ENCODE results near the gene DPH7.

DPH7 gene

GRCh38 chr9:137613259-137613658 is 34.5 kb upstream of the DPH7 start:
- H2AFZ ChIP-seq (ENCODE audit: insufficient read depth, low read length, poor library complexity) = peak overlapping the region; percentile 52
- H3K23ac ChIP-seq (ENCODE audit: low read length) = no peak overlapping the region
- no peak overlapping the region for H3K4me3 ChIP-seq (ENCODE audit: low read depth, low read length)
- H2BK5ac ChIP-seq (ENCODE audit: low read depth, low read length, poor library complexity) = peak overlapping the region; percentile 24
- peak overlapping the region; percentile 71 for H3K27ac ChIP-seq (ENCODE audit: low read depth, low read length)
- H3K27me3 ChIP-seq (ENCODE audit: insufficient read depth, low read length) = no peaks in the 10 kb centered on the region
- no peak for DNase-seq
- no CpG with 5 or more reads among the region's 5 CpGs for WGBS (ENCODE audit: extremely low coverage, insufficient coverage, insufficient read length)
- H3K18ac ChIP-seq (ENCODE audit: low read length) = peak overlapping the region; percentile 11
- H4K12ac ChIP-seq (ENCODE audit: low read depth, low read length) = peak overlapping the region; percentile 52
- peaks cover 6% of the 10 kb centered on the region for H3K79me2 ChIP-seq (ENCODE audit: control insufficient read depth, insufficient read depth, low read length, poor library complexity)
- H2AK5ac ChIP-seq (ENCODE audit: low read length) = peak overlapping the region; percentile 75
- H3K9me3 ChIP-seq (ENCODE audit: insufficient read depth, low read depth, low read length) = peaks cover 1% of the 10 kb centered on the region
- peak overlapping the region; percentile 4 for H3K4ac ChIP-seq (ENCODE audit: low read depth, low read length)
- peak overlapping the region; percentile 20 for H2BK12ac ChIP-seq (ENCODE audit: low read length)
- H3K4me2 ChIP-seq (ENCODE audit: low read length) = no peak overlapping the region
- H4K91ac ChIP-seq (ENCODE audit: low read depth, low read length) = peak overlapping the region; percentile 92
- peaks cover 23 to 29% of the 10 kb centered on the region in 2 experiments for H3K4me1 ChIP-seq (ENCODE audit: control insufficient read depth in 1 of 2, insufficient read depth in 2 of 2, low read length in 2 of 2)
- H3K9ac ChIP-seq (ENCODE audit: low read length) = no peak overlapping the region
- peaks cover 33% of the 10 kb centered on the region in 2 experiments for H3K36me3 ChIP-seq (ENCODE audit: control insufficient read depth in 1 of 2, insufficient read depth in 2 of 2, low read length in 2 of 2)
- peak overlapping the region; percentile 78 for H4K8ac ChIP-seq (ENCODE audit: low read depth, low read length)
- peak overlapping the region; percentile 50 for H2BK120ac ChIP-seq (ENCODE audit: insufficient read depth, low read length, poor library complexity)
- H3K79me1 ChIP-seq (ENCODE audit: low read length) = peaks cover 23% of the 10 kb centered on the region
- H3K14ac ChIP-seq (ENCODE audit: low read length) = peak overlapping the region; percentile 54

DNA sequence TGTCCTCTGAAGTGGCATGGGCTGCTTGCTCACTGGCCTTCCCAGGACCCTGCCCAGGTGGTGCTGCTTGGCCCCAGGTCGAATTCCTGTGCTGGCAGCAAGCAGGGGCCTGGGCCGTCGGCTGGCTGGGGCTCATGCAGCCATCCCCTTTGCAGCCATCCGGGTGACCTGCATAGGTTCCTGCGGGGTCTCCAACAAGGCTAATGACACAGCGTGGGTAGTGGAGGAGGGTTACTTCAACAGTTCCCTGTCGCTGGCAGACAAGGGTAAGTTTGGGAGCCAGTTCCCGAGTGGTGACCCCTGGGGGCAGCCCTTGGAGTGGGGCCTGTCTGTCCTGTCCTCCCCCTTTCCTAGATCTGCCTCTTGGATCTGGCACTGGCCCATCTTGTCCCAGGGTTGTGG is 34.0 kb upstream of the DPH7 start:
- peaks cover 23 to 26% of the 10 kb centered on the region in 2 experiments for H3K4me1 ChIP-seq (ENCODE audit: control insufficient read depth in 1 of 2, insufficient read depth in 2 of 2, low read length in 2 of 2)
- peak overlapping the region; percentile 4 for H3K4ac ChIP-seq (ENCODE audit: low read depth, low read length)
- peak overlapping the region; percentile 11 for H3K18ac ChIP-seq (ENCODE audit: low read length)
- no peak overlapping the region for H3K23ac ChIP-seq (ENCODE audit: low read length)
- peak overlapping the region; percentile 24 for H2BK5ac ChIP-seq (ENCODE audit: low read depth, low read length, poor library complexity)
- H2AFZ ChIP-seq (ENCODE audit: insufficient read depth, low read length, poor library complexity) = peak overlapping the region; percentile 52
- no peak overlapping the region for H3K4me3 ChIP-seq (ENCODE audit: low read depth, low read length)
- peak overlapping the region; percentile 54 for H3K14ac ChIP-seq (ENCODE audit: low read length)
- H2AK5ac ChIP-seq (ENCODE audit: low read length) = peak overlapping the region; percentile 75
- peak overlapping the region; percentile 37 for H4K12ac ChIP-seq (ENCODE audit: low read depth, low read length)
- peaks cover 1% of the 10 kb centered on the region for H3K9me3 ChIP-seq (ENCODE audit: insufficient read depth, low read depth, low read length)
- peak overlapping the region; percentile 50 for H2BK120ac ChIP-seq (ENCODE audit: insufficient read depth, low read length, poor library complexity)
- no CpG with 5 or more reads among the region's 8 CpGs for WGBS (ENCODE audit: extremely low coverage, insufficient coverage, insufficient read length)
- peak overlapping the region; percentile 38 for H3K4me2 ChIP-seq (ENCODE audit: low read length)
- peak overlapping the region; percentile 20 for H2BK12ac ChIP-seq (ENCODE audit: low read length)
- H3K79me2 ChIP-seq (ENCODE audit: control insufficient read depth, insufficient read depth, low read length, poor library complexity) = peaks cover 2% of the 10 kb centered on the region
- peak in 1 of 2 donors; percentile 17 for DNase-seq
- H3K79me1 ChIP-seq (ENCODE audit: low read length) = peaks cover 20% of the 10 kb centered on the region
- peak overlapping the region; percentile 71 for H3K27ac ChIP-seq (ENCODE audit: low read depth, low read length)
- peaks cover 33% of the 10 kb centered on the region in 2 experiments for H3K36me3 ChIP-seq (ENCODE audit: control insufficient read depth in 1 of 2, insufficient read depth in 2 of 2, low read length in 2 of 2)
- peak overlapping the region; percentile 92 for H4K91ac ChIP-seq (ENCODE audit: low read depth, low read length)
- H4K8ac ChIP-seq (ENCODE audit: low read depth, low read length) = peak overlapping the region; percentile 78
- H3K9ac ChIP-seq (ENCODE audit: low read length) = no peak overlapping the region
- H3K27me3 ChIP-seq (ENCODE audit: insufficient read depth, low read length) = no peaks in the 10 kb centered on the region

DNA sequence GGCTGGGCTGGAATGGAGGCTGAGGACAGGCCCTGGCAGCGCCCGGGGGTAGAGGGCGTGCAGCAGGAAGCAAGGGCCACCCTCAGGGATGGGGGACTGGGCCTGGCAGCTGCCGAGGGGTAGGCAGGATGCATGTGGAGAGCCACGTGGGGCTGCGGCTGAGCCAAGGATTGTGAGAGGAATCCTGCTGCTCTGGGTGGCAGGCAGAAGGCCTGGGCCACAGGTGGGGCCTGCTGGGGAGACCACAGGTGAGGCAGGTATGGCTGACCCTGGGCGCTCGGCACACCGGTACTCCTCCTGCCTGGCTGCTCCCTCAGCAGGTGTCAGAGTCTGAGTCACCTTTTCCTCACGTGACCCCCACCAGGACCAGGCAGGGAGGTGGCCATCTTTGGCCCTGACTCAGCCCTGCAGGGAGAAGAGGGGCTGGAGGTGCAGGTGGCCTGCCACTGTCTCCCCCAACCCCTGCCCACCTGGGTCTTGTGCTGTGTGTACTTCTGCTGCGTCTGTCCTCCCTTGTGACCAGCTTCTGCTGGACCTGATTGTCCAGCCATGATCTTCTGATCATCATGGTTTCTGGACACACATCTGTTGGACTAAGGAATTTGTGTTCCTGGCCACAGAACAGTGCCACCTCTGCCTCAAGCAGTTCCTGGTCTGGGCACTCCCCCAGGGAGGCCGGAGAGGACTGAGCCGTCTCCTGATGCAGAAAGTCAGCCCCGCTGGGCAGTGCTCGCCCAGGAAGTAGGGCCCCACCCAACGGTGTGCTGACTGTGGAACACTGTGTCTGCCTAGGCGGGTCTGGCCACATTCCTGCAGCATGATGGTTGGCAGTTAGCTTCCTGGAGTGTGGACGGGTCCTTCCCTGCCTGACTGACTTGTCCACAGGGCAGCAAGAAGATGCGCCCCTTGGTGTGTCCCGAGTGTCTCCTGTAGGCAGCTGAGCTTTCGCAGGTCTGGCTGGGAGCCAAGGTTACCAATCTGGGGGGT is 33.2 kb upstream of the DPH7 start:
- WGBS (ENCODE audit: extremely low coverage, insufficient coverage, insufficient read length) = no CpG with 5 or more reads among the region's 21 CpGs
- Histone ChIP-seq H3K4me3 (ENCODE audit: low read depth, low read length) (no peak overlapping the region), H3K18ac (ENCODE audit: low read length) (peak overlapping the region; percentile 63), H3K79me2 (ENCODE audit: control insufficient read depth, insufficient read depth, low read length, poor library complexity) (peaks cover 2% of the 10 kb centered on the region), H2AFZ (ENCODE audit: insufficient read depth, low read length, poor library complexity) (peak overlapping the region; percentile 52), H3K36me3 (ENCODE audit: control insufficient read depth in 1 of 2, insufficient read depth in 2 of 2, low read length in 2 of 2) (peaks cover 33% of the 10 kb centered on the region in 2 experiments), H3K27me3 (ENCODE audit: insufficient read depth, low read length) (no peaks in the 10 kb centered on the region), H2BK5ac (ENCODE audit: low read depth, low read length, poor library complexity) (peak overlapping the region; percentile 67), H4K8ac (ENCODE audit: low read depth, low read length) (peak overlapping the region; percentile 78), H2BK120ac (ENCODE audit: insufficient read depth, low read length, poor library complexity) (peak overlapping the region; percentile 62), H3K9me3 (ENCODE audit: insufficient read depth, low read depth, low read length) (peaks cover 1% of the 10 kb centered on the region), H2BK12ac (ENCODE audit: low read length) (peak overlapping the region; percentile 61), H3K4ac (ENCODE audit: low read depth, low read length) (peak overlapping the region; percentile 14), H3K9ac (ENCODE audit: low read length) (no peak overlapping the region), H3K27ac (ENCODE audit: low read depth, low read length) (peak overlapping the region; percentile 93), H3K23ac (ENCODE audit: low read length) (no peak overlapping the region), H4K91ac (ENCODE audit: low read depth, low read length) (peak overlapping the region; percentile 92), H3K4me1 (ENCODE audit: control insufficient read depth in 1 of 2, insufficient read depth in 2 of 2, low read length in 2 of 2) (peaks cover 20 to 23% of the 10 kb centered on the region in 2 experiments), H3K14ac (ENCODE audit: low read length) (peak overlapping the region; percentile 72), H3K4me2 (ENCODE audit: low read length) (peak overlapping the region; percentile 38), H4K12ac (ENCODE audit: low read depth, low read length) (peak overlapping the region; percentile 37), H2AK5ac (ENCODE audit: low read length) (peak overlapping the region; percentile 75), H3K79me1 (ENCODE audit: low read length) (peaks cover 20% of the 10 kb centered on the region)
- DNase-seq = peak; percentile 97 to 98

DNA sequence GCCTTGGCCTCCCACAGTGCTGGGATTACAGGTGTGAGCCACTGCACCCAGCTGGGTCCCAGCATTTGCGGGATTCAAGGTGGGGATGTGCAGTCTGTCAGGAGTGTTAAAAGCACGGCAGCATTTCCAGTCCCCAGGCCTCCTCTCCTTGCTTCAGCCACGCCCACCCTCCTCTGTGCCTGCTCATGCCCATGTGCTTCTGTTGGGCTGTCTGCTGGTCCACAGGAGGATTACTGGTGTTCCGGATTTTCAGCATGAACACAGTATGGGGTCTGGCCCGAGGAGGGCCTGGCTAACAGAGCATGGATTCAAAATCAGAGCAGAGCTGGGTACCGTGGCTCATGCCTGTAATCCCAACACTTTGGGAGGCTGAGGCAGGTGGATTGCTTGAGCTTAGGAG is 32.2 kb upstream of the DPH7 start:
- Histone ChIP-seq H3K79me1 (ENCODE audit: low read length) (peaks cover 21% of the 10 kb centered on the region), H3K4ac (ENCODE audit: low read depth, low read length) (no peak overlapping the region), H3K4me1 (ENCODE audit: control insufficient read depth in 1 of 2, insufficient read depth in 2 of 2, low read length in 2 of 2) (peaks cover 30 to 32% of the 10 kb centered on the region in 2 experiments), H4K12ac (ENCODE audit: low read depth, low read length) (no peak overlapping the region), H3K9me3 (ENCODE audit: insufficient read depth, low read depth, low read length) (no peaks in the 10 kb centered on the region), H3K23ac (ENCODE audit: low read length) (no peak overlapping the region), H2AK5ac (ENCODE audit: low read length) (no peak overlapping the region), H4K8ac (ENCODE audit: low read depth, low read length) (no peak overlapping the region), H3K18ac (ENCODE audit: low read length) (peak overlapping the region; percentile 4), H2AFZ (ENCODE audit: insufficient read depth, low read length, poor library complexity) (no peak overlapping the region), H4K91ac (ENCODE audit: low read depth, low read length) (no peak overlapping the region), H3K4me2 (ENCODE audit: low read length) (no peak overlapping the region), H3K36me3 (ENCODE audit: control insufficient read depth in 1 of 2, insufficient read depth in 2 of 2, low read length in 2 of 2) (peaks cover 26 to 27% of the 10 kb centered on the region in 2 experiments), H3K27me3 (ENCODE audit: insufficient read depth, low read length) (no peaks in the 10 kb centered on the region), H3K9ac (ENCODE audit: low read length) (no peak overlapping the region), H2BK120ac (ENCODE audit: insufficient read depth, low read length, poor library complexity) (peak overlapping the region; percentile 20), H3K79me2 (ENCODE audit: control insufficient read depth, insufficient read depth, low read length, poor library complexity) (peaks cover 4% of the 10 kb centered on the region), H2BK12ac (ENCODE audit: low read length) (no peak overlapping the region), H3K27ac (ENCODE audit: low read depth, low read length) (peak overlapping the region; percentile 11), H3K4me3 (ENCODE audit: low read depth, low read length) (no peak overlapping the region), H3K14ac (ENCODE audit: low read length) (no peak overlapping the region), H2BK5ac (ENCODE audit: low read depth, low read length, poor library complexity) (no peak overlapping the region)
- WGBS (ENCODE audit: extremely low coverage, insufficient coverage, insufficient read length) = no CpG with 5 or more reads among the region's 6 CpGs
- DNase-seq = no peak
